ENCODE measurements around the gene ADGRV1.

Gene ADGRV1

GRCh38 chr5:90912476-90912875 lies 353.9 kb downstream of the ADGRV1 start:
- no peak for TF ChIP-seq ZBTB7A (IDR thresholded peaks at IDR 0.05; ENCODE audit: low read depth)
- TF ChIP-seq, protein P1, sequence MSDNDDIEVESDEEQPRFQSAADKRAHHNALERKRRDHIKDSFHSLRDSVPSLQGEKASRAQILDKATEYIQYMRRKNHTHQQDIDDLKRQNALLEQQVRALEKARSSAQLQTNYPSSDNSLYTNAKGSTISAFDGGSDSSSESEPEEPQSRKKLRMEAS (IDR thresholded peaks at IDR 0.05): no peak
- no peak for TF ChIP-seq NFIC (IDR thresholded peaks at IDR 0.05)
- no peak for TF ChIP-seq CREB1 (IDR thresholded peaks at IDR 0.05; ENCODE audit: low read depth)
- no peak for TF ChIP-seq FOXM1 (IDR thresholded peaks at IDR 0.05; ENCODE audit: borderline replicate concordance, low read depth)
- TF ChIP-seq TAF1 (IDR thresholded peaks at IDR 0.05; ENCODE audit: low read depth): no peak
- TF ChIP-seq EGR1 (IDR thresholded peaks at IDR 0.05): no peak
- TF ChIP-seq YY1 (IDR thresholded peaks at IDR 0.05; ENCODE audit: low read depth): no peak
- no peak for TF ChIP-seq CEBPB (IDR thresholded peaks at IDR 0.05)
- TF ChIP-seq, protein P2, sequence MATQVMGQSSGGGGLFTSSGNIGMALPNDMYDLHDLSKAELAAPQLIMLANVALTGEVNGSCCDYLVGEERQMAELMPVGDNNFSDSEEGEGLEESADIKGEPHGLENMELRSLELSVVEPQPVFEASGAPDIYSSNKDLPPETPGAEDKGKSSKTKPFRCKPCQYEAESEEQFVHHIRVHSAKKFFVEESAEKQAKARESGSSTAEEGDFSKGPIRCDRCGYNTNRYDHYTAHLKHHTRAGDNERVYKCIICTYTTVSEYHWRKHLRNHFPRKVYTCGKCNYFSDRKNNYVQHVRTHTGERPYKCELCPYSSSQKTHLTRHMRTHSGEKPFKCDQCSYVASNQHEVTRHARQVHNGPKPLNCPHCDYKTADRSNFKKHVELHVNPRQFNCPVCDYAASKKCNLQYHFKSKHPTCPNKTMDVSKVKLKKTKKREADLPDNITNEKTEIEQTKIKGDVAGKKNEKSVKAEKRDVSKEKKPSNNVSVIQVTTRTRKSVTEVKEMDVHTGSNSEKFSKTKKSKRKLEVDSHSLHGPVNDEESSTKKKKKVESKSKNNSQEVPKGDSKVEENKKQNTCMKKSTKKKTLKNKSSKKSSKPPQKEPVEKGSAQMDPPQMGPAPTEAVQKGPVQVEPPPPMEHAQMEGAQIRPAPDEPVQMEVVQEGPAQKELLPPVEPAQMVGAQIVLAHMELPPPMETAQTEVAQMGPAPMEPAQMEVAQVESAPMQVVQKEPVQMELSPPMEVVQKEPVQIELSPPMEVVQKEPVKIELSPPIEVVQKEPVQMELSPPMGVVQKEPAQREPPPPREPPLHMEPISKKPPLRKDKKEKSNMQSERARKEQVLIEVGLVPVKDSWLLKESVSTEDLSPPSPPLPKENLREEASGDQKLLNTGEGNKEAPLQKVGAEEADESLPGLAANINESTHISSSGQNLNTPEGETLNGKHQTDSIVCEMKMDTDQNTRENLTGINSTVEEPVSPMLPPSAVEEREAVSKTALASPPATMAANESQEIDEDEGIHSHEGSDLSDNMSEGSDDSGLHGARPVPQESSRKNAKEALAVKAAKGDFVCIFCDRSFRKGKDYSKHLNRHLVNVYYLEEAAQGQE (IDR thresholded peaks at IDR 0.05; ENCODE audit: low read depth): no peak
- no peak for TF ChIP-seq TEAD4 (IDR thresholded peaks at IDR 0.05)
- no peak for TF ChIP-seq TCF12 (IDR thresholded peaks at IDR 0.05; ENCODE audit: low read depth)
- no peak for TF ChIP-seq USF1 (IDR thresholded peaks at IDR 0.05)
- no peak for TF ChIP-seq RAD21 (IDR thresholded peaks at IDR 0.05; ENCODE audit: low read depth)
- TF ChIP-seq EP300 (IDR thresholded peaks at IDR 0.05; ENCODE audit: borderline replicate concordance): no peak

DNA sequence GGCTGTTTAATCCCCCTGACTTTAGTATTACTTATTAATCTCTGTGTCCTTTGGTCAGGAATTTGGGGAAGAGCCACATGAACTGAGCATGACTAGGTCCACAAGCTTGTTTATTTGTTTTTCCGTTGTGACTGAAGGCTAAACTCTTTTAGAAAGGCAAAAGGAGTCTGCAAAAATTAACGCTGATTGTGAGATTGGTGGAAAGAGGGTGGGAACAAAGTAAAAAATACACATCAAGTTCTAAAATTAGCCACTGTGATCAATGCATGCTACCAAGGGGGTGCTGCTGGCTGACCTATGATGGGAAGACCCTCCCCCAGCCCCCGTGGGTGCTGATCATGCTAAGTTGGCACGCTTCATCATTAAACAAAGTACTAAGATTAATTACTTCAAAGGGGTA lies 356.8 kb downstream of the ADGRV1 start:
- TF ChIP-seq, protein P2 (IDR thresholded peaks at IDR 0.05; ENCODE audit: low read depth): no peak
- TF ChIP-seq FOXM1 (IDR thresholded peaks at IDR 0.05; ENCODE audit: borderline replicate concordance, low read depth) (no peak), TAF1 (IDR thresholded peaks at IDR 0.05; ENCODE audit: low read depth) (no peak), TCF12 (IDR thresholded peaks at IDR 0.05; ENCODE audit: low read depth) (no peak), EP300 (IDR thresholded peaks at IDR 0.05; ENCODE audit: borderline replicate concordance) (no peak), EGR1 (IDR thresholded peaks at IDR 0.05) (no peak), RAD21 (IDR thresholded peaks at IDR 0.05; ENCODE audit: low read depth) (no peak), YY1 (IDR thresholded peaks at IDR 0.05; ENCODE audit: low read depth) (no peak), CREB1 (IDR thresholded peaks at IDR 0.05; ENCODE audit: low read depth) (no peak), CEBPB (IDR thresholded peaks at IDR 0.05) (no peak), TEAD4 (IDR thresholded peaks at IDR 0.05) (no peak), NFIC (IDR thresholded peaks at IDR 0.05) (no peak), USF1 (IDR thresholded peaks at IDR 0.05) (no peak)
- TF ChIP-seq, protein P1 (IDR thresholded peaks at IDR 0.05): no peak

DNA sequence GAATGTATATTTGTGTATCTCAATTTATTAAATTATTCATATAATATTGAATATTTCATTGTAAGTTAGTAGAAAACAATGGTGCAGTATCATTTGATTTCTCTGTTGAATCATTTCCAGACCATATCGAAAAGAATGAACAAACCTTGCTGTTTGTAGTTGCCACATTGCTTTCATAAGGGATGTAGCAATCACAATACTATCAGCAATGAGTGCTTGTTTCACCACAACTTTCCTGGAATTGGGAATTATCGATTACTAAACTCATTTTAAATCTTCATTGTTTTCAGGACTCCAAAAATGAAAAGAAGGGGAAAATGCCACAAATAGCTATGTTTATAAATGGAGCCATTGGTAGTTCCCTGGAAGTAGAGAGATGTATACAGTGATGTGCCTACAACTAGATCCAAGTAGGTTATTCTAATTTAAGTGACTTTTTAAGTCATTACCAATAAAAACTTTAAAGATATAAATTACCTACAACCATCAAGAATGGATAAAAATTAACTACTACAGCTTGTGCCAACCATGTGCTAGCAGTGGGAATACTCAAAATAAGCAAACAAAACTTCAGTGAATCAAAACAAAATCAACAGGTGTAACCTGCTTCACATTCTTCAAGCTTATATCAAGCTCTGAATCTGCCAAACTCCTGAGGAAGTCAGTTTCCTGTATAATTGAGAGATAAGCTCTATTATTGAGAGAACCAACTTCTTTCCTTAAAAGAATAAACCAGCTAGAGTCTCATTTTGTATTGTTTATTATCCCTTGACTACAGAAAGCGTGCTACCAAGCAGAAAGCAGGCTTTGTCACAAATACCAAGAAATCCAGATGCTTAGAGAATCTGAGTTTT lies 358.6 kb downstream of the ADGRV1 start:
- TF ChIP-seq TCF12 (IDR thresholded peaks at IDR 0.05; ENCODE audit: low read depth) (no peak), FOXM1 (IDR thresholded peaks at IDR 0.05; ENCODE audit: borderline replicate concordance, low read depth) (no peak), USF1 (IDR thresholded peaks at IDR 0.05) (no peak), TEAD4 (IDR thresholded peaks at IDR 0.05) (no peak), TAF1 (IDR thresholded peaks at IDR 0.05; ENCODE audit: low read depth) (no peak), NFIC (IDR thresholded peaks at IDR 0.05) (no peak), YY1 (IDR thresholded peaks at IDR 0.05; ENCODE audit: low read depth) (no peak), ZBTB7A (IDR thresholded peaks at IDR 0.05; ENCODE audit: low read depth) (no peak), CEBPB (IDR thresholded peaks at IDR 0.05) (no peak), EP300 (IDR thresholded peaks at IDR 0.05; ENCODE audit: borderline replicate concordance) (no peak), CREB1 (IDR thresholded peaks at IDR 0.05; ENCODE audit: low read depth) (no peak), EGR1 (IDR thresholded peaks at IDR 0.05) (no peak), RAD21 (IDR thresholded peaks at IDR 0.05; ENCODE audit: low read depth) (no peak)
- TF ChIP-seq, protein P1 (IDR thresholded peaks at IDR 0.05): no peak
- TF ChIP-seq, protein P2 (IDR thresholded peaks at IDR 0.05; ENCODE audit: low read depth): no peak
